ENCODE measurements around the gene CAMKK2.
"Not testable (repeated sequence)": the region's sequence is repeated elsewhere in the genome, so short reads cannot be mapped to it uniquely, and the experiment has no call there.

The CAMKK2 gene

GRCh38 chr12:121245031-121245430 is 51.5 kb downstream of the CAMKK2 start:
- no peak for DNase-seq

DNA sequence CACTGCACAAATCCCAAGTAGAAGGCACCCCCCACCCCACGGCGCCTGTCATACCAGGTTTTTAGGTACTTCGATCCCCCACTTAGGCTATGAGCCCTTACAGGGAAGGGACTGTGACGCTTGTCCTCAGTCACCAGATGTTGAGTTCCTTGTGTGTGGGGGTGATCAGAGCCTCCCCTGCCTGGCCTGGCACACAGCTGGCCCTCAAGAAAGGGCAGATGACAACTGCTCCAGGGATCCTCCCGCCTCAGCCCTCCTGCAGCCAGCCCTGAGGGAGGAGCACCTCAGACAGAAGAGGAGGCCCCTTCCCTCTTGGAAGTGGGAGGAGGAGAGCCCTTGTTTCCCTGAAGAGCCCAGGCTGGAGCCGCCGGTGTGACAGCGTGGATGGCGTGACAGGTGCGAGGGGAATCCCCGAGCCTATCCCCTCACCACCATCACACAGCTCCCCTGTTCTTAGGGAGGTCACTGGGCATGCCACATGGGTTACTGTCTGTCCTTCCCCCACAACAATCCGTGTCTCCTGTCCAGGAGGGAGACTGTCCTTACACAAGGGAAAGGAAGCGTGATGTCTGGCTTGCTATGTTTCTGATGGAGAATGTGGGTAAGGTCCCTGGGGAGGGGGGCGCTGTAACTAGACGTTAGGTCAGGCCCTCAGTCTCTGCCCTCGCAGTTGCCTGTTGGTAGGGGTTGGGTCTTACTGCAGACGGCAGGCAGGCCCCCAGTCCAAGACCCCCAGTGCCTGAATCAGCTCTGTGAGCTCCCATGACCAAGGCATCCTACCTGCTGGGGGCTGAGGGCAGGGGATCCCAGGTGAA is 55.1 kb downstream of the CAMKK2 start:
- DNase-seq: no peak

DNA sequence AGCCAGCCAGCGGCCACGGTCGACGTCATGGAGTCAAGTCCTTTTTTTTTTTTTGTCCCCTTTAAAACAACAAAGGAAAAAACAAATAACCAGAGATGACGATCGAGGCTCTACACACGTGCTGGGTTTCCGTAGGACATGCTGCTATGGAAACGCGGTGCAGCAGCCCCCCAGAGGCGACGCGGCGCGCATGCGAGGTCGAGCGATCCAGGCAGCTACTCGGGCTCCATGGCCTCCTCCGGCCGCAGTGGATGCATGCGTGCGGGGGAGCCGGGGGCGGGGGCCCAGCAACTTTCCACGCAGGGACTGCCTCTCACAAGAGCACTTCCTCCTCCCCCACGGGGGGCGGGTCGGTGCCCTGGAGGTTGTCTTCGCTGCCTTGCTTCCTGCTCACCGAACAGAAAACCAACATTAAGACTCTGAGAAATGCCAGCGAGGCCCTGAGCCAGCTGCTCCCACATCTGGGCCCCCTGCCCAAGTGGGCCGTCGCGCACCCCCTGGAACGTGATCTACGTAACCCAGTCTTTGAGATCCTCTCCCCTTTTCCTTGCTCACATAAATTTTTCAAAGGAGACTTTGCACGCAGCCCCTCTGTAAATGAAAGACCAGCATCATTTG is 55.9 kb downstream of the CAMKK2 start:
- DNase-seq: peak; percentile 70

- DNase-seq: no peak
Measured at GRCh38 chr12:121240062-121240420, 56.5 kb downstream of the CAMKK2 start.

DNA sequence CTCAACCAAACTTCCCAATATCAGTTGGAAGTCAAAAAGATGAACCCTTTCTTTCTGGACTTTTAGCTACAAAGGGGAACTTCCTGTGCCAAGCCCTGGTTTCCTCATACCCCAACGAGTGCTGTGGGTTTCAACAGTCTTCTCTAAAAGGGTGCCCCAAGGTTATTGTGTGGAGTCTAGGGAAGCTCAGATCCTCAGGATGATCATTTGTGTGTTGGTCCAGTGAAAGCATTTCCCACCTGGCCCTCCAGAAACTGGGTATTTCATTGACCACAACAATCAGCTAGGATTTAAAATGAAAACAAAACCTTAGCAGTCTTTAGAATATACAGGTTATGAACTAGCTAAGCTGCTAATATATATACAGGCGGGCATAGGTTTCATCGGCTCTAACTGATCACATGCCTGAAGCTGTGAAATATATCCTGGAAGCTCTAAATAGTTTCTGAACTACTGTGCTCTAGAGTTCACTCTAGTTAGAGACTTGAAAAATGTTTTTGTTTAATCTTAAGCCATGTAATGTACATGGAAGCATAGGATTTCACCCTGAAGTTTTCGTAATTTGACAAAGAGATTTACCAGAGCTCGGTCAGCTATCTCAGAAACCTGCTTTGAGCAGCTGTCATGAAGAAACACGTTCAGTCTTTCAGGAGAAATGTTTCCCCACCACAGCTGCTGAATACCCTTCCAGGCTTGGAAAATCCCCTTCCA is 57.0 kb downstream of the CAMKK2 start:
- no peak for DNase-seq

DNA sequence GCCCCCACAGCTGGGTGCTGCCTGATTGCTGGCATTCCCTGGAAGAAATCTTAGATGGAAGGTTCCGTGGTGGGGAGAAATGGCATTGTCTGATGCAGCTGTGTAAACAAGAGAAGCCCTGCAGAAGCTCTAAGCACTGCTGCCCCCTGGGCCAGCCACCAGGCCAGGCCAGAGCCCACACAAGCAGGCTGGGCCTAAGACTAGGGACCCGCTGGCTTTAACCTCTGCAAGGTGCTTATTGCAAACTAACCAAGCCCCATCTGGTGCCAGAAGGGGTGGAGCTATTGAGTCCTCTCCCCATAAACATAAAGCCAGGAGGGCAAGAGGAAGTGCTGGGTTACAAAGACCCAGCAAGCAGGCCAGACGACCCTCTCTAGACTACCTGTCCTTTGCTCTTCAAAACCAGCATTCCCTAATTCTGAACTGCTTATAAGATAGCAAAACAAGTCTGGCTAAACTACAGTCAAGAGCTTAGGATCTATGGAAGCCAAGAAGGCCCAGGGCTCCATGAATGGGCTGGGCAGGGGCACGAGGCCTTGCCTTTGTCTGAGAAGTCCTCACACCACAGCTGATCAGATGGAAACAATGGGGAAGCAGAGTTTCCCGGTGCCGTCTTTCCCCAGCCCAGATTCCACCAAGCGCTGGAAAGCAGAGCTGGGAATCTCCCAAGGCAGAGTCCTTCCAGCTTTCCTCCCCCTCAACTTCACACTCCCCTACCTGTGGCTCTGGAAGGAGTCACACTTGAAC is 57.7 kb downstream of the CAMKK2 start:
- DNase-seq: no peak

DNA sequence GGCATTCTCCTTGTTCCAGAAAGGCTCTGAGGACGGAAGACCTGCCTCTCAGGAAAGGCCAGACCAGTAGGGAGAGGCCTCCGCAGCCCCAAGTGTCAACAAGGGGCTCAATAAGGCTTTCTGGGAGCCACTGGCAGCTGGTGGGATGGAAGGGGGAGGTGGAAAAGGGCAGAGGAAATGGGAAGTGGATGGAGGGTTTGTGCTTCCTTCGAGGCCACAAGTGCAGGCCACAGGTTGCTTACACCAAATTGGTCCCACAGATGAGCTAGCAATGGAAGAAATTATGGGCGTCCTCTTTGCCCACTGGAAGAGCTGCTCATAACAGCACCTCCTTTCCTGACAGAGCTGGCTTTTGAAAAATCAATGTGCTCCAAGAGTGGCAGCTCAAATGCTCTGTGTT is 58.4 kb downstream of the CAMKK2 start:
- DNase-seq: no peak

DNA sequence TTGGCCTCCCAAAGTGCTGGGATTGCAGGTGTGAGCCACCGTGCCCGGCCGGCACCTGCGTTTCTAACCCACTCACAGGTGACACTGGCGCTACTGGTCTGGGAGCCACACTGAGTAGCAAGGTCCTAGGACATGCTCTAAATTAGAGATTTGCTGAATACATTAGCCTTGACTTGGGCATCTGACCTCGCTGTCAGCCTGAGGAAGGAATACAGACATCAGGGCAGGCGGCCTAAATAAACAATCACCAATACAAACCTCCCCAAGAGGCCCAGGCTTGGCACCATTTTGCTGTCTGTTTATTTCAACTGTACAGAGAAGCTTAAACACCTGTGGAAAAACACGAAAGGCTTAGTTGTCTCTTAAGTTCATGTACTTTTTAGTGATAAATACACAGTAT is 59.1 kb downstream of the CAMKK2 start:
- DNase-seq: no peak

- DNase-seq: no peak
Measured at GRCh38 chr12:121236776-121237175, 59.7 kb downstream of the CAMKK2 start.

DNA sequence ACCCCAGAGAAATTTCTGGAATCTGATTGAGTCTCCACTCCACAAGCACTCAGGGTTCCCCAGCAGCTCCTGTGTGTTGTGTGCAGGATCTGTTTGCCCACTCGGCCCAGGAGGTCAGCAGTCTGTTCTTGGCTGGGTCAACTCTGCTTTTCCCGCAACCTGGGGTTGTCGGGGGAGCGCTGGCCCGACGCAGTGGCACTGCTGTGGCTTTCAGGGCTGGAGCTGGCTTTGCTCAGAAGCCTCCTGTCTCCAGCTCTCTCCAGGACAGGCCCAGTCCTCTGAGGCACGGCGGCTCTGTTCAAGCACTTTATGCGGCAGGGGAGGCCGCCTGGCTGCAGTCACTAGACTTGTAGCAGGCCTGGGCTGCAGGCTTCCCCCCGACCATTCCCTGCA is 62.9 kb downstream of the CAMKK2 start:
- no peak for DNase-seq

GRCh38 chr12:121232977-121233627 is 63.4 kb downstream of the CAMKK2 start:
- DNase-seq: no peak

DNA sequence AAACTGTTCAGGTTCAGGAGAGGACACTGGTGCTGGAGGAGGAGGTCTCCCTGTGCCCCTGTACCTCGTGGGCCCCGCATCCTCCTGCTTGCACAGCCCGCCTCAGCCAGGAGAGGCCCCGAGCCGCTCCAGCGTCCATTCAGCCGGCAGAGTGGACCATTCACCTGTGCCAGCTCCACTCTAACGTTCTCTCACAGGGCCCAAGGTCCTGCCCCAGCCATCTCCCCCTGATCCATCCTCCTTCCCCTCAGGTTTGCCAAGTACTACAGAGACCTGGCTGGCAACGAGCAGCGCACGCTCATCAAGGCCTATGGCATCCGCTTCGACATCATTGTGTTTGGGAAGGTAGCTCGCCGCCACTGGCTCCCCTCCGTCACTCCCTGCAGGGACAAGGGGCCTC is 64.3 kb downstream of the CAMKK2 start:
- no peak for DNase-seq

- no peak for DNase-seq
Measured at GRCh38 chr12:121230538-121230907, 66.0 kb downstream of the CAMKK2 start.

GRCh38 chr12:121229826-121230537 is 66.5 kb downstream of the CAMKK2 start:
- DNase-seq: peak; percentile 62

DNA sequence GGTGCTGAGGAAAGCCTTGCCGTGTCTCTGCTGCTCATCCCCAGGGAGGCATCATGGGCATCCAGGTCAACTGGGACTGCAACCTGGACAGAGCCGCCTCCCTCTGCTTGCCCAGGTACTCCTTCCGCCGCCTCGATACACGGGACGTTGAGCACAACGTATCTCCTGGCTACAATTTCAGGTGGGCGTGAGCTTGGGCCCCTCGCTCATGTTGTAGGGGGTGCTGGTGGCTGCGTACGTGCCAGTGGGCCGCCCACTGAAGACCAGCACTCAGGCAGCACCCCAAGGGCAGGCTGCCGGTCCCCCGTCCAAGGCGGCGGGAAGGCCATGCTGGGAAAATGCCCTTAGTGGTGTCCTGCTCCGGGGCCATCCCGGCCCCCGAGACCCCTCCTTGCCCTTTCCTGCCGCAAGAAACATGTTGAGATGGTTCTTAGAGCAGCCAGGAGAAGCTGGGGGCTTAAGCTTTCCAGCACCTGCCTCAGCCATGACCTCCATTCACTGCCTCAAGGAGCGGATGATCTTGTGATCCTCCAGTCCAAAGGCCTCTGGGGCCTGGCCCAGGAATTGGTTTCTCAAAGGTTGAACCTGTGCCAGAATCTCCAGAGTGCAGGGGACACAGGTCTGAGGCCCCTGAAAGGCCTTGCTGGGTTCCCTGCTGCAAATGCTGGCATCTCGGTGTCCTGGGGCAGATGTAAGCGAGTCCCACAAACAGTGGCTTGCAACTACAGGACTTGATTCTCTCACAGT is 67.4 kb downstream of the CAMKK2 start:
- DNase-seq: no peak

GRCh38 chr12:121227294-121227693 is 69.2 kb downstream of the CAMKK2 start:
- DNase-seq: no peak

DNA sequence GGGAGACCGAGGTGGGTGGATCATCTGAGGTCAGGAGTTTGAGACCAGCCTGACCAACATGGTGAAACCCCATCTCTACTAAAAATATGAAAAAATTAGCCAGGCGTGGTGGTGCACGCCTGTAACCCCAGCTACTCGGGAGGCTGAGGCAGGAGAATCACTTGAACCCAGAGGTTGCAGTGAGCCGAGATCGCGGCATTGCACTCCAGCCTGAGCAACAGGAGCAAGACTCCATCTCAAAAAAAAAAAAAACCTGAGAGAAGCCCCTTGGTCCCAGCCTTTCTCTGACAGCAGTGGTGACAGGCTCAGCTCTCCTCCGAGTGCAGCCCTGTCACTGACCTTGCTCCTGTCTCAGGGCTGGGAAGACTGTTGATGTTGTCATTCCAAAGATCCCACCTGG is 69.6 kb downstream of the CAMKK2 start:
- not testable (repeated sequence) for DNase-seq

- DNase-seq: no peak
Measured at GRCh38 chr12:121226399-121226798, 70.1 kb downstream of the CAMKK2 start.

- peak; percentile 33 for DNase-seq
Measured at GRCh38 chr12:121224591-121224990, 71.9 kb downstream of the CAMKK2 start.

- peak; percentile 54 for DNase-seq
Measured at GRCh38 chr12:121223292-121224285, 72.9 kb downstream of the CAMKK2 start.

Measured in stimulated activated CD4-positive, alpha-beta T cell treated with anti-CD3 and anti-CD28 coated beads, Interleukin-1b, Interleukin-23, amount 100 ng/mL, for 48 hours (primary cell).